Measurements from ENCODE around the gene CCR5AS.

DNA sequence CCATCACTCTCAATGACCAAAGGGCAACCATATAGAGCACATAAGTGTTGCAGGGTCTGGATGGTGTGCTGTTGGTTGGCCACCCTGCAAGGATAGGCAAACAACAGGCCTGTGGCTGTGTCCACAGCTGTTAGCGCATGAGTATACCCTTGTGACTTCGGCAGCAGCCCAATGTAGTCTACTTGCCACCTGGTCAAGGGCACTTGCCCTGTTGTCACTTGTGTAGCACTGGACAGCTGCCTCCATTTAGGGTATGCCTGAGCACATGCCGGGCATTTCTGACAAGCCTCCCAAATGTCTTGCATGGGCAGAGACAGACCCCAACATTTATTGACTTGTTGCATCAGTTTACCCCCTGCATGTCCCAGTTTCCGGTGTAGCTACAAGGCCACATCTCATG lies 12.9 kb upstream of the CCR5AS start:
- no peak for TF ChIP-seq EZH2phosphoT487 (IDR thresholded peaks at IDR 0.05; ENCODE audit: low read depth)
- TF ChIP-seq, protein P1, sequence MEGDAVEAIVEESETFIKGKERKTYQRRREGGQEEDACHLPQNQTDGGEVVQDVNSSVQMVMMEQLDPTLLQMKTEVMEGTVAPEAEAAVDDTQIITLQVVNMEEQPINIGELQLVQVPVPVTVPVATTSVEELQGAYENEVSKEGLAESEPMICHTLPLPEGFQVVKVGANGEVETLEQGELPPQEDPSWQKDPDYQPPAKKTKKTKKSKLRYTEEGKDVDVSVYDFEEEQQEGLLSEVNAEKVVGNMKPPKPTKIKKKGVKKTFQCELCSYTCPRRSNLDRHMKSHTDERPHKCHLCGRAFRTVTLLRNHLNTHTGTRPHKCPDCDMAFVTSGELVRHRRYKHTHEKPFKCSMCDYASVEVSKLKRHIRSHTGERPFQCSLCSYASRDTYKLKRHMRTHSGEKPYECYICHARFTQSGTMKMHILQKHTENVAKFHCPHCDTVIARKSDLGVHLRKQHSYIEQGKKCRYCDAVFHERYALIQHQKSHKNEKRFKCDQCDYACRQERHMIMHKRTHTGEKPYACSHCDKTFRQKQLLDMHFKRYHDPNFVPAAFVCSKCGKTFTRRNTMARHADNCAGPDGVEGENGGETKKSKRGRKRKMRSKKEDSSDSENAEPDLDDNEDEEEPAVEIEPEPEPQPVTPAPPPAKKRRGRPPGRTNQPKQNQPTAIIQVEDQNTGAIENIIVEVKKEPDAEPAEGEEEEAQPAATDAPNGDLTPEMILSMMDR (IDR thresholded peaks at IDR 0.05; ENCODE audit: low read depth, low read length), result no peak

Measured in OCI-LY3 (cell line).